ENCODE results near the gene IL18R1. TPM values are rescaled to one million over a fixed set of nuclear protein-coding genes. Genes with fewer than 3 reads are reported as not detected.

IL18R1 gene
- total and polyA plus RNA-seq, 2 experiments from 2014 or later = 19.7 to 25.5 TPM

DNA sequence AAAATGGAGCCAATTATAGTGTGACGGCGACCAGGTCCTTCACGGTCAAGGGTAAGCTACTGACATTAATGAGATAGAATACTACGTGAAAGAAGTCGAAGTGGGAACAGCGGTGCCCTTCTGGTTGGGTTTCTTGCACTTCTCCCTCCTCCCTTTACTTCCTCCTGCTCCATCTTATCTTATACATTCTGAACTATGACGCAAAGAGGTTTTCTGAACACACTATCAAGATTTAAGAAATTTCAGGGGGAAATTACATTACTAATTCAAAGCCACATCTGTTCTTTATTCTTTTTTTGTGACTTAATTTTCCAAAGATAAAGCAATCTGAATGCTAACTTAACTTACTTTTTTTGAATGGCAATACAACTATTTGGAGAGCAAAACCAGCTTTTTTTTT, 14.8 kb upstream of the IL18R1 start:
- Histone ChIP-seq H3K27me3 (no peaks in the 10 kb centered on the region), H3K36me3 (replicated peaks; ENCODE audit: insufficient read depth, low read depth) (no peaks in the 10 kb centered on the region), H3K27ac (no peak overlapping the region), H4K20me1 (ENCODE audit: insufficient read depth, poor library complexity, severe bottlenecking) (no peaks in the 10 kb centered on the region), H2AFZ (no peak overlapping the region), H3K9me3 (ENCODE audit: low read depth) (no peaks in the 10 kb centered on the region), H3K4me2 (no peak overlapping the region), H3K9me2 (replicated peaks; ENCODE audit: insufficient read depth) (no peaks in the 10 kb centered on the region), H3K4me3 (no peak overlapping the region), H3K79me2 (no peaks in the 10 kb centered on the region), H3K4me1 (ENCODE audit: insufficient read depth) (no peaks in the 10 kb centered on the region)
- WGBS (ENCODE audit: low lambda C conversion rate, missing lambda C conversion rate) = 87% methylated on average over 7 of the region's 7 CpGs
- TF ChIP-seq EZH2phosphoT487 (IDR thresholded peaks at IDR 0.05; ENCODE audit: low read depth, severe bottlenecking, unreplicated experiment) (no peak), EZH2 (IDR thresholded peaks at IDR 0.05; ENCODE audit: borderline replicate concordance) (no peak)
- TF ChIP-seq, protein P1, sequence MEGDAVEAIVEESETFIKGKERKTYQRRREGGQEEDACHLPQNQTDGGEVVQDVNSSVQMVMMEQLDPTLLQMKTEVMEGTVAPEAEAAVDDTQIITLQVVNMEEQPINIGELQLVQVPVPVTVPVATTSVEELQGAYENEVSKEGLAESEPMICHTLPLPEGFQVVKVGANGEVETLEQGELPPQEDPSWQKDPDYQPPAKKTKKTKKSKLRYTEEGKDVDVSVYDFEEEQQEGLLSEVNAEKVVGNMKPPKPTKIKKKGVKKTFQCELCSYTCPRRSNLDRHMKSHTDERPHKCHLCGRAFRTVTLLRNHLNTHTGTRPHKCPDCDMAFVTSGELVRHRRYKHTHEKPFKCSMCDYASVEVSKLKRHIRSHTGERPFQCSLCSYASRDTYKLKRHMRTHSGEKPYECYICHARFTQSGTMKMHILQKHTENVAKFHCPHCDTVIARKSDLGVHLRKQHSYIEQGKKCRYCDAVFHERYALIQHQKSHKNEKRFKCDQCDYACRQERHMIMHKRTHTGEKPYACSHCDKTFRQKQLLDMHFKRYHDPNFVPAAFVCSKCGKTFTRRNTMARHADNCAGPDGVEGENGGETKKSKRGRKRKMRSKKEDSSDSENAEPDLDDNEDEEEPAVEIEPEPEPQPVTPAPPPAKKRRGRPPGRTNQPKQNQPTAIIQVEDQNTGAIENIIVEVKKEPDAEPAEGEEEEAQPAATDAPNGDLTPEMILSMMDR (IDR thresholded peaks at IDR 0.05; ENCODE audit: poor library complexity) = no peak
- no peak for DNase-seq (ENCODE audit: low spot score)

DNA sequence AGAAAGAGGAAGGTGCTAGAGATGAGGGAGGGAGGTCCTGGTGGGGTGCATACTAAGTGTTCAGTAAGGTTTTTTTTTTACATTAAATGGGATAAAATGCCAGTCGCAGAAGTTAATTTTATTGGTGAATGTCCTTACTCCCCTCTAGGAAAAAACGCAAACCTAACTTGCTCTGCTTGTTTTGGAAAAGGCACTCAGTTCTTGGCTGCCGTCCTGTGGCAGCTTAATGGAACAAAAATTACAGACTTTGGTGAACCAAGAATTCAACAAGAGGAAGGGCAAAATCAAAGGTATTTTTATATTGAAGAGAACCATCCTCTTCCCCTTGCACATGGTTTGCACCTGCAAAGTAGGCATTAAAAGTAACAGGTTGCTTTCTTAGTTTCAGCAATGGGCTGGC, 12.7 kb upstream of the IL18R1 start:
- no peaks in the 10 kb centered on the region for H4K20me1 ChIP-seq (ENCODE audit: insufficient read depth, poor library complexity, severe bottlenecking)
- H3K27ac ChIP-seq = no peak overlapping the region
- H3K9me2 ChIP-seq (replicated peaks; ENCODE audit: insufficient read depth) = no peaks in the 10 kb centered on the region
- H3K9me3 ChIP-seq (ENCODE audit: low read depth) = no peaks in the 10 kb centered on the region
- no peak for DNase-seq (ENCODE audit: low spot score)
- H3K79me2 ChIP-seq = no peaks in the 10 kb centered on the region
- WGBS (ENCODE audit: low lambda C conversion rate, missing lambda C conversion rate) = 65% methylated on average over 3 of the region's 3 CpGs
- H3K4me1 ChIP-seq (ENCODE audit: insufficient read depth) = no peaks in the 10 kb centered on the region
- H2AFZ ChIP-seq = no peak overlapping the region
- no peaks in the 10 kb centered on the region for H3K27me3 ChIP-seq
- no peak overlapping the region for H3K4me2 ChIP-seq
- H3K36me3 ChIP-seq (replicated peaks; ENCODE audit: insufficient read depth, low read depth) = no peaks in the 10 kb centered on the region
- TF ChIP-seq EZH2phosphoT487 (IDR thresholded peaks at IDR 0.05; ENCODE audit: low read depth, severe bottlenecking, unreplicated experiment) (no peak), EZH2 (IDR thresholded peaks at IDR 0.05; ENCODE audit: borderline replicate concordance) (no peak)
- TF ChIP-seq, protein P1 (IDR thresholded peaks at IDR 0.05; ENCODE audit: poor library complexity) = peak; percentile 12
- no peak overlapping the region for H3K4me3 ChIP-seq

DNA sequence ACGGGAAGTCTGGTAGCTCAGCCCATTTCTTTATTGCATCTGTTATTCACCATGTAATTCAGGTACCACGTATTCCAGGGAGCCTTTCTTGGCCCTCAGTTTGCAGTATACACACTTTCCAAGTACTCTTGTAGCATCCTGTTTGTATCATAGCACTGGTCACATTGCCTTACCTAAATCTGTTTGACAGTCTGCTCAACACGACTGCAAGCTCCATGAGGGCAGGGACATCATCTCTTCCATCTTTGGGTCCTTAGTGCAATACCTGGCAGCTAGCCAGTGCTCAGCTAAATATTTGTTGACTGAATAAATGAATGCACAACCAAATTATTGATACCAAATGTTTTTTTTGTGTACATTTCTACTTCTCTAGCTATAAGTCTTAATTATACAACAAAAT, 11.2 kb upstream of the IL18R1 start:
- no peak for DNase-seq (ENCODE audit: low spot score)
- Histone ChIP-seq H3K4me1 (ENCODE audit: insufficient read depth) (no peaks in the 10 kb centered on the region), H3K27me3 (peaks cover 4% of the 10 kb centered on the region), H3K27ac (no peak overlapping the region), H3K9me3 (ENCODE audit: low read depth) (no peaks in the 10 kb centered on the region), H4K20me1 (ENCODE audit: insufficient read depth, poor library complexity, severe bottlenecking) (no peaks in the 10 kb centered on the region), H3K9me2 (replicated peaks; ENCODE audit: insufficient read depth) (no peaks in the 10 kb centered on the region), H3K4me3 (no peak overlapping the region), H3K36me3 (replicated peaks; ENCODE audit: insufficient read depth, low read depth) (no peaks in the 10 kb centered on the region), H3K4me2 (no peak overlapping the region), H2AFZ (no peak overlapping the region), H3K79me2 (no peaks in the 10 kb centered on the region)
- 89% methylated on average over 3 of the region's 3 CpGs for WGBS (ENCODE audit: low lambda C conversion rate, missing lambda C conversion rate)
- TF ChIP-seq, protein P1 (IDR thresholded peaks at IDR 0.05; ENCODE audit: poor library complexity) = no peak
- TF ChIP-seq EZH2 (IDR thresholded peaks at IDR 0.05; ENCODE audit: borderline replicate concordance) = no peak
- no peak for TF ChIP-seq EZH2phosphoT487 (IDR thresholded peaks at IDR 0.05; ENCODE audit: low read depth, severe bottlenecking, unreplicated experiment)

All from hepatocyte (in vitro differentiated cells).